HG03442 (cell line): ENCODE data around the gene MTERF2.
A peak's percentile ranks its signal among the peaks of the same experiment; 100 is the strongest.

Source experiments
- ATAC-seq: cut with Tn5 transposase; IDR thresholded peaks from one replicate; pipeline ENCODE4 v1.9.1; 2021; ENCODE audit warnings: mild to moderate bottlenecking, moderate library complexity; ENCODE audit not compliant: unreplicated experiment

MTERF2 gene

DNA sequence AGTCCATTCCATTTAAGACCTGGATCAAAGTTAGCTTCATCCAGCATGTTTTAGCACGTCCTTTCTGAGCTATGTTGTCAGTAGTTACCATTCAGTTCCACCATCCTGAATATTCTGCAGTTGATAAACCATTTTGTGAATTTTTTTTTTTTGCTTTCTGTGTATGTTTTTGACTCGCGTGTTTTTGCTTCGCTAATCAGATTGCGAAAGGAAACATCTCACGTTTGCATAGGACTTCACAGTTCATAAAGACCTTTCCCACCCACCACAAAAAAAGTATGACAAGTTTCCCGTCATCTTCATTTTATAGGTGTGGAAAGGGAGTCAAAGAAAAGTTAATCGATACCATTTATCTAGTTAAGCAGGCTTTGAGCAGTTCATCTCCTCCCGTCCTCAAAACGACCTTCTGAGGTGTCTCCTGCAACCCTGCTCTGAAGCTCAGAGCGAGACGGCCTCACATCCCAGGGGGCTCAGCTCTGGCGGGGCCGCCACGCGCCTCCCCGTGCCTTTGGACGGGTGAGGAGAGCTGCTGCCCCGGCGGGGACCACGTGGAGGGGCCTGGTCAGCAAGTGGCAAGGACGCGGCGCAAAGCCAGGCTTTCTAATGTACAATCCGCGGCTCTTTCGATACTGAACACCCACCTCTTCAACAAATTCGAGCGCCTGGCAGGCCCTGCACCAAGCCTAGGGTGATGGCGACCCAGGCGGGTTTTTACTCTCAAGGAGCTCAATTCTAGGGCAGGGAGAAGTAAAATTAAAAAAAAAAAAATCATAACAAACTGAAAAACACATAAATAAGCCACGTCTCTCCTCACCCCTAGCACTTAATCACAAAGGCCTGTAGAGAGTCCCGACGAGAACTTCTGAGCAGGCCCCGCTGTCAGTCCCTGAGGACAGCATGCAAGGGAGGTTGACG, 32.2 kb downstream of the MTERF2 start:
- ATAC-seq = peak; percentile 13

GRCh38 chr12:106953352-106954250, 33.3 kb downstream of the MTERF2 start:
- no peak for ATAC-seq

- no peak for ATAC-seq
Observed at GRCh38 chr12:106950591-106950990, 36.4 kb downstream of the MTERF2 start.

GRCh38 chr12:106947461-106947860, 39.5 kb downstream of the MTERF2 start:
- ATAC-seq = no peak

DNA sequence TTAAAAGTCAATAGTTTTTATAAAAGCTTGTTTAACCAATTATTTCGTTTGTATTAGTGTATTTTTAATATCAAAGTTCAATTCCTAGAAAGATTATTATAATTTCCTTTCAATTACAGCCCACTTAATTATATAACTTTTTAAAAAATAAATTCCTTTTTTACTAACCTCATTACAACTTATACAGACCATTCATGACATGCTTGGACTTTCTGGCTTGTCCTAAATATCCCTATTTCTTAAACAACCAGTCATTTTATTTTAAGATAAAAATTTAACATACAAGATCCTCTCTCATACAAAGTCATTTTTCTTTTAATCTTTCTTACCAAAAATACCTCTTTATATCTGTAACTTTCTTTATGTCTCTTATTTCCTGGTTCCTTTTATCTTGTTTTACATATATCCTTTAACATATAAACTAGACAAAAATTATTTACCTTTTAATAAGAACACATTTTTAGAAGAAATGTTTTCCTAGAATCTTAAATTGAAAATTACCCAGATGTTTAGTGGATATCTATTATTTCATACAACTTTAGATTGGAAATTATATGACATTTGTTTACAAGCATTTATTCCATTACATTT, 41.6 kb downstream of the MTERF2 start:
- ATAC-seq = no peak

DNA sequence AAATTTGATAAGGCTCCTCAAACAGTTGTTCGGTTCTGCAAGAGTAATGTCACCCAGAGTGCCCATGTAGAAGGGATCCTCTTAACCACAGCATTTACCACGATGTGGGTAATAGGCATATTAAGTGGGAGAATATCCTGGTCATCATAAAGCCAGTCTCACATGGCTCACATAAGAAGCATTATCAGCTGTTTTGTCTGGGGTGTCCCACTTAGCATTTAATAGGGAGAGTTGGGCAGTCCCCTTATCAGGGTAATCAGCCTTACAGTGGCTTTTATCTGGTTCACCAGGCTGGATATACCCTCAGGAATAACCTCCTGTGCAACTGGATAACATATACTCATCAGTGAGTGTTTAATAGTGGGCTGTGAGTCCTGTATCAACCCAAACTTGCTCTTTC, 44.2 kb downstream of the MTERF2 start:
- no peak for ATAC-seq

DNA sequence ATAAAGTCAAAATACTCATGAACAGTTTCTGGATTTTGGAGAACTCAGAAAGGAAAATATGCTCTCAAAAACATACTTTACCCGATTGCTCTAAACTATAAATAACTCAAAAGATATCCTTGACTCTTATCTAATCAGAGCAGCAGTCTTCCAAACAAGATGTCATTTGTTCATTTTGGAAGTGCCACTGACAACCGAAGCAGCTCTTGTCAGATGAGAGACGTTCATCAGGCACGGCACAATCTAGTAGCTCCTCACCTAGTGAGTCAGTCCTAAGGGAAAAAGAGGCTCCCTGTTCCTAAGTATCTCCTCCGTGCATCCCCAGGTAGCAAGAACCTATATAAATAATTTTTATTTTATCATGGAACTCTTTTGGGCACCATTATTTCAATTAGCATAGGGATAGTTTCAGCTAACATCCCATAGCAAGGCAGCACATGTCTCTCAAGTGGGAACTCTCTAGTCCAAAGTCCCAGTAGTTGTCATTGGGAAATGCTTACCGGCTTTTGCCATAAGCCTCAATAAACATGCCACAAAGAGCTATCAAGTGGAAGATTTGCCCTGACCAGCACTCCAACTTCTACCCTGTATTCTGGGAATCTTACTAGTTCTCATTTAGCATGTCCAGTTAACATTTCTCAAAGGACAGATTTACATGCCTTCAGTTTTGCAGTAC, 45.3 kb downstream of the MTERF2 start:
- ATAC-seq = no peak

- no peak for ATAC-seq
Observed at GRCh38 chr12:106934277-106934676, 52.7 kb downstream of the MTERF2 start.
